A673 (cell line): Measurements from ENCODE around the gene IQGAP2. TPM values are rescaled to one million over a fixed set of nuclear protein-coding genes. Genes with fewer than 3 reads are reported as not detected.

ENCODE experiments used
- BruUV-seq: library from RNA; stranded (reverse); fragments of 400-500 nt; replicated peaks from 2 replicates; lab custom pipeline; 2021; lab: Mats Ljungman, UMichigan
- CTCF ChIA-PET: fragments of 300-600 bp; sonication (Branson Sonifier 250); formaldehyde crosslinking; loops from one replicate; lab custom pipeline; 2022; ENCODE audit warnings: antibody characterized with exemption; lab: Charles Lee
- POLR2A ChIA-PET: fragments of 300-600 bp; sonication (Branson Sonifier 250); formaldehyde crosslinking; loops from one replicate; lab custom pipeline; 2022; ENCODE audit warnings: antibody characterized with exemption; ENCODE audit not compliant: low non-redundant PET; lab: Charles Lee
- DNase-seq: peaks from one replicate; pipeline ENCODE4 v3.0.0-alpha.2; 2015; ENCODE audit warnings: low spot score
- H3K27ac ChIP-seq: fragments of 200-600 bp; sonication (generic); 2 replicates; pipeline ENCODE4 v1.5.1; 2016; ENCODE audit warnings: mixed run types, low read depth, mild to moderate bottlenecking, mixed read lengths, antibody characterized with exemption, low read length; ENCODE audit not compliant: poor library complexity, severe bottlenecking
- H3K27me3 ChIP-seq: fragments of 200-600 bp; sonication (generic); replicated peaks from 2 replicates; pipeline ENCODE4 v1.6.1; 2017; ENCODE audit warnings: mixed run types, low read depth, mild to moderate bottlenecking, mixed read lengths, antibody characterized with exemption, low read length; ENCODE audit not compliant: insufficient read depth, poor library complexity
- H3K36me3 ChIP-seq: fragments of 200-600 bp; sonication (generic); 2 replicates; pipeline ENCODE4 v1.6.1; 2016; ENCODE audit warnings: mixed run types, mild to moderate bottlenecking, mixed read lengths, antibody characterized with exemption, low read length; ENCODE audit not compliant: insufficient read depth, poor library complexity, severe bottlenecking
- H3K4me1 ChIP-seq: fragments of 200-600 bp; sonication (generic); 2 replicates; pipeline ENCODE4 v1.6.1; 2017; ENCODE audit warnings: mixed run types, mild to moderate bottlenecking, mixed read lengths, antibody characterized with exemption, low read length; ENCODE audit not compliant: insufficient read depth, poor library complexity, severe bottlenecking
- H3K4me3 ChIP-seq: fragments of 200-600 bp; sonication (generic); 2 replicates; pipeline ENCODE4 v1.5.1; 2016; ENCODE audit warnings: low read depth, mixed run types, mild to moderate bottlenecking, mixed read lengths, low read length; ENCODE audit not compliant: poor library complexity, severe bottlenecking
- H3K9me3 ChIP-seq: fragments of 200-600 bp; sonication (generic); 2 replicates; pipeline ENCODE4 v1.6.1; 2016; ENCODE audit warnings: mixed run types, low read depth, mild to moderate bottlenecking, mixed read lengths, antibody characterized with exemption, low read length; ENCODE audit not compliant: poor library complexity, severe bottlenecking
- EZH2 ChIP-seq: fragments of 200-600 bp; sonication (generic); IDR thresholded peaks from 2 replicates; pipeline ENCODE4 v1.6.1; 2017; ENCODE audit warnings: borderline replicate concordance, low read depth, mild to moderate bottlenecking, mixed read lengths, antibody characterized with exemption, low read length; ENCODE audit not compliant: poor library complexity, severe bottlenecking
- intact Hi-C: fragments of 100-400 bp; cut with micrococcal nuclease; formaldehyde crosslinking; loops from one replicate; pipeline ENCODE4 v1.10.0; 2022; ENCODE audit not compliant: unreplicated experiment
- total RNA-seq: library from RNA; stranded (reverse); gene quantifications from 2 replicates; pipeline ENCODE4 v1.2.3, GENCODE V29; 2021
- TF ChIP-seq, protein P1 (sequence below): fragments of 300-800, 200-600 bp; sonication (generic); conservative IDR thresholded peaks from 2 replicates; pipeline ENCODE4 v1.5.1; 2017; ENCODE audit warnings: low read depth, mild to moderate bottlenecking, antibody characterized with exemption, low read length, moderate library complexity, mixed read lengths

IQGAP2 gene
- total RNA-seq, 1 experiment from 2014 or later = 26.8 TPM

DNA sequence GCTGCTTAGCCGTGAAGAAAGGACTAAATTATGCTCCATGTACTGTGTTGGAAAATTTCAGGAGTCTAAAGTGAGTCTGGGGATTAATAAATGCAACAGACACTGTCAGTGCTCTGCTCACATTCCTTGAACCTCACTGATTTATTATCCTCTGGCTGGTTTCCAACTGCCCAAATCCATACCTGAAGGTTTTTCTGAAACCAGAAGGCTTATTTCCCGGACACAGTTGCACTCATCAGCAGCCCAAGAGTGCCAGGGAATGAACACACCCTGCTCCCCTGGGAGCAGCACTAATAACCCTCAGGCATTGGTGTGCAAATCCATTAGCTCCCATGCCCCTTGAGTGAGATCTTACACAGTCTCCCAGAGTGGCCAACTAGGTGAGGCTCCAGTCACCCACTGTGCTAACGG is 351.6 kb downstream of the IQGAP2 start:
- Histone ChIP-seq H3K36me3 (no peaks in the 10 kb centered on the region), H3K4me3 (no peak overlapping the region), H3K27me3 (no peaks in the 10 kb centered on the region), H3K9me3 (no peaks in the 10 kb centered on the region), H3K4me1 (no peaks in the 10 kb centered on the region), H3K27ac (no peak overlapping the region)
- intact Hi-C loops = no loop called here
- ChIA-PET CTCF (no interaction called here), POLR2A (no interaction called here)
- no peak for DNase-seq
- no TSS peak for BruUV-seq
- TF ChIP-seq, protein P1, sequence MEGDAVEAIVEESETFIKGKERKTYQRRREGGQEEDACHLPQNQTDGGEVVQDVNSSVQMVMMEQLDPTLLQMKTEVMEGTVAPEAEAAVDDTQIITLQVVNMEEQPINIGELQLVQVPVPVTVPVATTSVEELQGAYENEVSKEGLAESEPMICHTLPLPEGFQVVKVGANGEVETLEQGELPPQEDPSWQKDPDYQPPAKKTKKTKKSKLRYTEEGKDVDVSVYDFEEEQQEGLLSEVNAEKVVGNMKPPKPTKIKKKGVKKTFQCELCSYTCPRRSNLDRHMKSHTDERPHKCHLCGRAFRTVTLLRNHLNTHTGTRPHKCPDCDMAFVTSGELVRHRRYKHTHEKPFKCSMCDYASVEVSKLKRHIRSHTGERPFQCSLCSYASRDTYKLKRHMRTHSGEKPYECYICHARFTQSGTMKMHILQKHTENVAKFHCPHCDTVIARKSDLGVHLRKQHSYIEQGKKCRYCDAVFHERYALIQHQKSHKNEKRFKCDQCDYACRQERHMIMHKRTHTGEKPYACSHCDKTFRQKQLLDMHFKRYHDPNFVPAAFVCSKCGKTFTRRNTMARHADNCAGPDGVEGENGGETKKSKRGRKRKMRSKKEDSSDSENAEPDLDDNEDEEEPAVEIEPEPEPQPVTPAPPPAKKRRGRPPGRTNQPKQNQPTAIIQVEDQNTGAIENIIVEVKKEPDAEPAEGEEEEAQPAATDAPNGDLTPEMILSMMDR = no peak
- no peak for TF ChIP-seq EZH2

DNA sequence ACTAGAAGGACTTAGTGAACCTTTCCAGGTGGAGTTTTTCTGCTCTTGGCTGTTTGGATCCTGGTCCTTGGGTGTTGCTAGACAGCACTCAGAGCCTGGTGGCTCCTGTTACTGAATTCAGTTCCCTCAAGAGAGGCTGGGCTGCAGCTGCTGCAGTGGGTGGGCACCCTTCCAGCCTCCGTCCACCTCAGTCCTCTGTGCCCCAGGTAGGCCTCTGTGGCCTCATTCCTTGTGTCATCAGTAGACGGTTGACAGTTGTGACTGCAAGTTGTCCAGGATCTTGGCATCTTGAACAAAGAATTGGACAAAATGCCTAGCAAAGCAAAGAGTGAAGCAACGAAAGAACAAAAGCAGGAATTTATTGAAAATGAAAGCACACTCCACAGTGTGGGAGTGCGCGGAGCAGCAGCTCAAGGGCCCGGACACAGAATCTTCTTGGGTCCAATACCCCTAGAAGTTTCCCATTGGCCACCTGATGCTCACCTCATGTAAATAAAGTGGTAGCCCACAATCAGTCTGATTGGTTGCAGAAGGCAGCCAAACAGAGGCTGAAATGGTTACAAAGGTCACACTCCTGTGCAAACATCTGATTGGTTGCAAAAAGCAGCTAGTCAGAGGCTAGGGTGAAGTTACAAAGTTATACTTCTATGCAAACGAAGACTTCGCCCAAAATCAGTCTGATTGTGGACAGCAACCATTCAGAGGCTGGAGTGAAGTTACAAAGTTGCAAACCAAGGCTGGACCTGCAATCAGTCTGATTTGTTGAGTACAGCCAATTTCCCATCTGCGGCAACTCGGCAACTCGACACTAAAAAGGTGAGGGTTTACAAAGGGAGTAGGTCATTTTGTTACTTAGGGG is 352.9 kb downstream of the IQGAP2 start:
- CTCF ChIA-PET = no interaction called here
- POLR2A ChIA-PET = no interaction called here
- intact Hi-C loops = no loop called here

DNA sequence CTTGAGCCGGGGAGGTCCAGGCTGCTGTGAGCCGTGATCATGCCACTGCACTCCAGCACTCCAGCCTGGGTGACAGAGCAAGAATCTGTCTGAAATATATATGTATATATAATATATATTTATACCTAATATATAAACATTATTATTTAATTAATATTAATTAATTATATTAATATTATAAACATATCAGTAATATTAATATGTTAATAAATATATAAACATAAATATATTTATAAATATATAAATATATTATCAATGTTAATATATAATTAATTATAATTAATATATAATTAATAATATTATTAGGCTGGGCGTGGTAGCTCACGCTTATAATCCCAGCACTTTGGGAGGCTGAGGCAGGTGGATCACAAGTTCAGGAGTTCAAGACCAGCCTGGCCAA is 354.0 kb downstream of the IQGAP2 start:
- no TSS peak for BruUV-seq
- H3K9me3 ChIP-seq = no peaks in the 10 kb centered on the region
- no peaks in the 10 kb centered on the region for H3K36me3 ChIP-seq
- ChIA-PET CTCF (no interaction called here), POLR2A (no interaction called here)
- DNase-seq = no peak
- no peak overlapping the region for H3K27ac ChIP-seq
- H3K4me3 ChIP-seq = no peak overlapping the region
- TF ChIP-seq, protein P1 = no peak
- no peak for TF ChIP-seq EZH2
- no peaks in the 10 kb centered on the region for H3K27me3 ChIP-seq
- intact Hi-C loops = no loop called here
- H3K4me1 ChIP-seq = no peaks in the 10 kb centered on the region

More for the DNA sequence above, 352.9 kb downstream of the IQGAP2 start:
- Histone ChIP-seq H3K27ac (no peak overlapping the region), H3K4me1 (no peaks in the 10 kb centered on the region), H3K9me3 (no peaks in the 10 kb centered on the region), H3K27me3 (no peaks in the 10 kb centered on the region), H3K4me3 (no peak overlapping the region), H3K36me3 (no peaks in the 10 kb centered on the region)
- no TSS peak for BruUV-seq
- TF ChIP-seq EZH2 = no peak
- TF ChIP-seq, protein P1 = no peak
- DNase-seq = no peak

Other genes with a start within 250 kb of the IQGAP2 start
- gene F2RL2, start 220.1 kb downstream of the IQGAP2 start, total RNA-seq = 14.0 and 14.4 TPM in 2 replicates